DMS153 (cell line): Measurements from ENCODE around the gene ZNF248.

Experiments
- DNase-seq: peaks from one replicate; lab custom pipeline; 2025; lab: John Stamatoyannopoulos, UW

Gene ZNF248

GRCh38 chr10:37821237-37821636 lies 36.2 kb downstream of the ZNF248 start:
- DNase-seq: no peak

GRCh38 chr10:37819797-37820196 lies 37.6 kb downstream of the ZNF248 start:
- DNase-seq: no peak

GRCh38 chr10:37816290-37816689 lies 41.1 kb downstream of the ZNF248 start:
- no peak for DNase-seq

GRCh38 chr10:37813763-37814162 lies 43.6 kb downstream of the ZNF248 start:
- DNase-seq: no peak

- DNase-seq: no peak
Measured at GRCh38 chr10:37812290-37812689, 45.1 kb downstream of the ZNF248 start.

- no peak for DNase-seq
Measured at GRCh38 chr10:37803269-37803668, 54.1 kb downstream of the ZNF248 start.

- DNase-seq: no peak
Measured at GRCh38 chr10:37801557-37801956, 55.9 kb downstream of the ZNF248 start.

GRCh38 chr10:37794305-37794976 lies 63.0 kb downstream of the ZNF248 start:
- no peak for DNase-seq

GRCh38 chr10:37789590-37789989 lies 67.8 kb downstream of the ZNF248 start:
- no peak for DNase-seq

GRCh38 chr10:37784678-37785077 lies 72.7 kb downstream of the ZNF248 start:
- no peak for DNase-seq

- no peak for DNase-seq
Measured at GRCh38 chr10:37780536-37780935, 76.9 kb downstream of the ZNF248 start.

- DNase-seq: no peak
Measured at GRCh38 chr10:37777056-37777455, 80.4 kb downstream of the ZNF248 start.

- DNase-seq: no peak
Measured at GRCh38 chr10:37775612-37776011, 81.8 kb downstream of the ZNF248 start.

GRCh38 chr10:37774351-37774750 lies 83.1 kb downstream of the ZNF248 start:
- DNase-seq: no peak

GRCh38 chr10:37765216-37765615 lies 92.2 kb downstream of the ZNF248 start:
- no peak for DNase-seq

- no peak for DNase-seq
Measured at GRCh38 chr10:37763132-37763531, 94.3 kb downstream of the ZNF248 start.

GRCh38 chr10:37762287-37762686 lies 95.1 kb downstream of the ZNF248 start:
- DNase-seq: no peak

- DNase-seq: no peak
Measured at GRCh38 chr10:37760817-37761216, 96.6 kb downstream of the ZNF248 start.

- DNase-seq: no peak
Measured at GRCh38 chr10:37758074-37758473, 99.3 kb downstream of the ZNF248 start.

GRCh38 chr10:37754538-37755323 lies 102.7 kb downstream of the ZNF248 start:
- DNase-seq: no peak

- DNase-seq: no peak
Measured at GRCh38 chr10:37752334-37752875, 105.0 kb downstream of the ZNF248 start.

GRCh38 chr10:37748170-37748569 lies 109.2 kb downstream of the ZNF248 start:
- no peak for DNase-seq

GRCh38 chr10:37747081-37747480 lies 110.3 kb downstream of the ZNF248 start:
- DNase-seq: no peak
